Astrocyte (in vitro differentiated cells and primary cell): Measurements from ENCODE around the gene DNAH1.

Experiments used
- EZH2 ChIP-seq: IDR thresholded peaks from 2 replicates; pipeline ENCODE4 v1.6.1; 2012; ENCODE audit warnings: mild to moderate bottlenecking, low read length, inconsistent platforms; ENCODE audit not compliant: insufficient read depth
- TF ChIP-seq, protein P1 (sequence below): IDR thresholded peaks from 2 replicates; pipeline ENCODE4 v1.5.1; 2011; ENCODE audit warnings: low read depth, mild to moderate bottlenecking, inconsistent platforms, low read length, moderate library complexity; ENCODE audit not compliant: insufficient read depth

GRCh38 chr3:52432225-52432624 is 116.1 kb downstream of the DNAH1 start:
- no peak for TF ChIP-seq EZH2
- TF ChIP-seq, protein P1, sequence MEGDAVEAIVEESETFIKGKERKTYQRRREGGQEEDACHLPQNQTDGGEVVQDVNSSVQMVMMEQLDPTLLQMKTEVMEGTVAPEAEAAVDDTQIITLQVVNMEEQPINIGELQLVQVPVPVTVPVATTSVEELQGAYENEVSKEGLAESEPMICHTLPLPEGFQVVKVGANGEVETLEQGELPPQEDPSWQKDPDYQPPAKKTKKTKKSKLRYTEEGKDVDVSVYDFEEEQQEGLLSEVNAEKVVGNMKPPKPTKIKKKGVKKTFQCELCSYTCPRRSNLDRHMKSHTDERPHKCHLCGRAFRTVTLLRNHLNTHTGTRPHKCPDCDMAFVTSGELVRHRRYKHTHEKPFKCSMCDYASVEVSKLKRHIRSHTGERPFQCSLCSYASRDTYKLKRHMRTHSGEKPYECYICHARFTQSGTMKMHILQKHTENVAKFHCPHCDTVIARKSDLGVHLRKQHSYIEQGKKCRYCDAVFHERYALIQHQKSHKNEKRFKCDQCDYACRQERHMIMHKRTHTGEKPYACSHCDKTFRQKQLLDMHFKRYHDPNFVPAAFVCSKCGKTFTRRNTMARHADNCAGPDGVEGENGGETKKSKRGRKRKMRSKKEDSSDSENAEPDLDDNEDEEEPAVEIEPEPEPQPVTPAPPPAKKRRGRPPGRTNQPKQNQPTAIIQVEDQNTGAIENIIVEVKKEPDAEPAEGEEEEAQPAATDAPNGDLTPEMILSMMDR = no peak
